CD4-positive, alpha-beta T cell treated with Interleukin-12 subunit alpha and Interleukin-12 subunit beta, for 1 hour (primary cell): Measurements from ENCODE around the gene TMEM179B.
A peak's percentile ranks its signal among the peaks of the same experiment; 100 is the strongest.
"Not testable (repeated sequence)": the region's sequence is repeated elsewhere in the genome, so short reads cannot be mapped to it uniquely, and the experiment has no call there.

ENCODE experiments used
- DNase-seq: peaks from one replicate; pipeline ENCODE4 v3.0.0-alpha.2; 2020

Gene TMEM179B

GRCh38 chr11:62787005-62787759 is at the start of gene TMEM179B:
Gene TMEM179B, plus strand, starts transcription at chr11:62787402. Its CDS starts 30 bp downstream, at chr11:62787432.
- DNase-seq = peak; percentile 98

DNA sequence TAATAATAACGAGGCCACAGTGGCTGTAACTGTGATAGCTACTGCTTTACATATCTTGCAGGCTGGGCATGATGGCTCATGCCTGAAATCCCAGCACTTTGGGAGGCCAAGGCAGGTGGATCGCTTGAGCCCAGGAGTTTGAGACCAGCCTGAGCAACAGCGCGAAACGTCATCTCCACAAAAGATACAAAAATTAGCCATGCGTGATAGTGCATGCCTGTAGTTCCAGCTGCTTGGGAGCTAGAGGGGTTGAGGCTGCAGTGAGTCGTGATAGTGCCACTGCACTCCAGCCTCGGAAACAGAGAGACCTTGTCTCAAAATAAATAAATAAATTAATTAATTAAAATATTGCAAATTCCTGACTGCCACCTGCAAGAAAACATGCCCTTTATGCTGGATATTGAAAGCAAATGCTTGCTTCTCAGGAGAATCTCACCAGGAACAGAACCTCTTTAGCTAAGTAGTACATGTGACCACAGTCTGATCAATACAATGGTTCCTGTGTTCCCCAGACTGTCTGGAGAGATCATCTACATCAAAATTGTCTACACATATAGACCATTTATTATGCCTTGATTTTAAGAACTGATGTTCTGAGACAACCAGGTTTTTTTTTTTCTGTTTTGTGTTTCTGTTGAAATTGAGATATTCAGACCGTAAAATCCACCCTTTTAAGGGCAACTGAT is 39.6 kb upstream of the TMEM179B start:
- DNase-seq = no peak

DNA sequence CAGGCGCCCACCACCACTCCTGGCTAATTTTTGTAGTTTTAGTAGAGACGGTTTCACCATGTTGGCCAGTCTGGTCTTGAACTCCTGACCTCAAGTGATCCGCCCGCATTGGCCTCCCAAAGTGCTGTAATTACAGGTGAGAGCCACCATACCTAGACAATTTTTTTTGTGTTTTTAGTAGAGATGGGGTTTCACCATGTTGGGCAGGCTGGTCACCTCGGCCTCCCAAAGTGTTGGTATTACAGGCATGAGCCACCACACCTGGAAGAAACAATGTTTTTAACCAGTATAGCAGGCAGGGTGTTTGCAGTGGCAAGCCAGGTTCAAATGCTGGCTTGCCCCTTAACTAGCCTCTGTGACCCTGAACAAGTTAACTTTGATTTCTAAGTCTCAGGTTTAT is 37.3 kb upstream of the TMEM179B start:
- DNase-seq = not testable (repeated sequence)

DNA sequence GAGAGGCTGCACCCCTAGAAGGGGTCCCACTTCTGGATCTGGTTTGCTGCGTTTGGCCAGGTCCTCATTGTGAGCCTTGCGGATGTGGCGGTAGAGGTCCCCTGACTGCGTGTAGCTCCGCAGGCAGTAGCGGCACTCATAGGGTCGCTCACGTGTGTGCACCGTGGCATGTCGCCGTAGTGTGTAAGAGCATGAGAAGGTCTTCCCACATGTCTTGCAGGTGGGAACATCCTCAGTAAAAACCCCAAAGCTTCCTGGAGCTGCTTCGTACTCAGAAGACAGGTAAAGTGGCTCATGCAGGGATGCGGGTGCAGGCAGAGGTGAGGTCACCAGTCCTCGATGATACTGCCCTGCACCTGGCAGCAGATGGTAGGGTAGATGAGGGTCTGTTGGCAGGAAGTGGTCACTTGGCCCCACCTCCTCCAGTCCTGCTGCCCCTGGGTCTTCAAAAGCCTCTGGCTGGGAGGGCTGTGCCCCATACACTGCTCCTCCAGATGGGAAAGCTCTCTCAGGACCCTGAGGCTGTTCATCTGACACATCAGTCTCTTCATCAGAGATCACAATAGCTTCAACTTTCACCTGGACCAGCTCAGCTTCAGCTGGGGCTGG is 34.9 kb upstream of the TMEM179B start:
- DNase-seq = no peak

GRCh38 chr11:62752994-62753735 is 34.0 kb upstream of the TMEM179B start:
- no peak for DNase-seq

DNA sequence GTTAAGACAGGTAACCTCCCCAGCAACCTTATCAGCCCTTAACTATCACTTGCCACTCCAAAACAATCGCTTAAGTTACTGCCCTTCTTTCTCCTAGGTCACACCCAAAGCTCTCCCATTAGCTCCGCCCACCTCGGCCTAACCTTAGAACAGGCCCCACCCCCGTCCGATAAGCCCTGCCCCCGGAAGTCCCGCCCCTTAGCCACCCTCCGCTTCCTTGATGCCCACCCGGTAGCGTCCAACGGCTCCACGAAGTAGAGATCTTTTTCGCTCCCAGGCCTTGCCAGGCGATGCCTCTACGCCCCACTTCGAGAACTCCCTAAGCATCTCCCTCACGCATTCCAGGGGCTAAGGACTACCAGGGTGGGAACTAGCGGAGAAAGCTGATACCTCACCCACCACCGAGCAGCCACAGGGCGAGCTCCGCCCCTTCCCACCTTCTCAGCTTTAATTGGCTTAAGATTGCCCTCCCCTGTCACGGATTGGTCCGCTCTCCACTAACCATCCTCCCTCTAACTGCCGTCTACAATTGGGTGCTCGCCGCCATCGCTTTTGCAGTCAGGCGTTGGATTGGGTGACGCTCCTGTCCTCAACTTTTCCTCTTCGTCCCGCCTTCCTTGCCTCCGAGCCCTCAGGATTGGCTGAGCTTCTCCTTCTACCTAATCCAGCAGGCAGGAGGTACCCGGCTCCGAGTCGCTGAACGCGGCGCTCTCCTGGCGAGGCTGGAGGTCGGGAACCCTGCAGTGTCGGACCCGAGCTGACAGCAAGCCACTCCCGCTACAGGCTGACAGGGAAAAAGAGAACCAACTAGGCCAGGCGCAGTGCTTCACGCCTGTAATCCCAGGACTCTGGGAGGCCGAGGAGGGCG is 33.2 kb upstream of the TMEM179B start, which contains the start of gene ZBTB3:
Gene ZBTB3, minus strand, starts transcription at position 425 of the 868 bp plus-strand sequence. CDS start 496 bp downstream, outside the sequence.
- peak; percentile 99 for DNase-seq

- no peak for DNase-seq
Observed at GRCh38 chr11:62755086-62755615, 32.1 kb upstream of the TMEM179B start.

GRCh38 chr11:62757846-62758788 is 29.1 kb upstream of the TMEM179B start:
- no peak for DNase-seq

GRCh38 chr11:62760867-62761227 is 26.4 kb upstream of the TMEM179B start:
- DNase-seq = not testable (repeated sequence)

GRCh38 chr11:62770778-62771143 is 16.4 kb upstream of the TMEM179B start:
- DNase-seq = no peak

DNA sequence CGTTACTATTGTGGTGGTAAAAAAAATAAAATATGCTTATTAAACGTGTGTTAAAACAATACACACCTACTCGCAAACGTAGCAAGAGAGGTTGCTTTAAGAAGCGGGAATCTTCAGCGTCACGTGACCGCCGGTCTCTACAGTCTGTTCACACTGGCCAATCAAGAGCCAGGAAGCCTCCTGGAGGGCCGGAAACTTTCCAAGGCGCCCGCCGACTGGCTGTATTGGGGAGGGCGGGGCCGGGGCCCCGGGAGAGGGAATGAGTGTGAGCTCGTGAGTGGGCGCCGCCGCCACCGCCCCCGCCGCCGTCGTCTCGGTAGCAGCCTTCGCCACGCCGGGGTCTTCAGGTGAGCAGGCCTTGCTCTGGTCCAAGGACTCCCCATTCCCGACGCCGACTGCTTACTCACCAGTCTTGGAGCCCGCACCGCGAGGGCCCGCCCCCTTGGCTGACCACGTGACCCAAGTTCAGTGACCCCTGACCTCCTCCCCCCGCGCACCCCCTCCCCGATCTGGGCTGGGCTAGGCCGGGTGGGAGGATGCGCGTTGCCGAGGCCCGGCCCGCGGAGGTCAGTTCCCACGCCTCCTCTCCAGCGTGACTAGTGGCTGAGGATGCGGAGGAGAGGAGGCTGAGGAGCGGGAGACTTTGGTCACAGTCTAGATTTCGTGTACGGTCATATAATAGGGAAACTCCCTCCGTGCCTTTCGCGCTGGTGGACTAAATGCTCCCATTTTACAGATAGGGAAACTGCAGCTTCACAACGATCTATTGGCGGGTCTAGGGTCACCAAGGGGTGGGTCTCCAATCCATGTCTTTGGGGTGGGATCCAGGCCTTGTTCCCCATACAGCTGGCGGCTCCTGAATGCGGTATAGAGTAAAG is 15.8 kb upstream of the TMEM179B start, which contains the start of gene TAF6L:
Gene TAF6L, plus strand, starts transcription at position 253 of the 878 bp plus-strand sequence. CDS start 4,388 bp downstream, outside the sequence.
- peak; percentile 93 for DNase-seq

- no peak for DNase-seq
Observed at GRCh38 chr11:62774407-62774806, 12.8 kb upstream of the TMEM179B start.

GRCh38 chr11:62775646-62776045 is 11.6 kb upstream of the TMEM179B start:
- no peak for DNase-seq

DNA sequence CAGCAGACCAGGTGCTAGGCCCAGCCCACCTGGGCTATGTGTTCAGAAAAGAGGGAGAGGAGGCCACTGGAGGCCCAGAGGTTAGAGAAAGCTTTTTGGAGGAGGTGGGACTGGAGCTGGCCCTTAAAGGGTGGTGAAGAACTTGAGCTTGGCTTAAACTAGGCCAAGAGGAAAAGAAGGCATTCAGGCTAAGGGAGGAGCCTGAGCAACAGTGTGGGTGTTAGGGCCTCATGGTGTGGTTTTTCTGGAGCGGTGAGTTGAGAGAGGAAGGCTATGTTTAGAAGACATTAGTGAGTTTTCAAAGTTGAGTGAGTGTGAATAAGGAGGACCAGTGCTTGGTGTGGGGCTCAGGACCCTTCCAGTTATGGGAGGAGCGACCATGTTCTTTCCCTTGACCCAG is 9.8 kb upstream of the TMEM179B start:
- DNase-seq = no peak

- no peak for DNase-seq
Observed at GRCh38 chr11:62778441-62778840, 8.8 kb upstream of the TMEM179B start.

DNA sequence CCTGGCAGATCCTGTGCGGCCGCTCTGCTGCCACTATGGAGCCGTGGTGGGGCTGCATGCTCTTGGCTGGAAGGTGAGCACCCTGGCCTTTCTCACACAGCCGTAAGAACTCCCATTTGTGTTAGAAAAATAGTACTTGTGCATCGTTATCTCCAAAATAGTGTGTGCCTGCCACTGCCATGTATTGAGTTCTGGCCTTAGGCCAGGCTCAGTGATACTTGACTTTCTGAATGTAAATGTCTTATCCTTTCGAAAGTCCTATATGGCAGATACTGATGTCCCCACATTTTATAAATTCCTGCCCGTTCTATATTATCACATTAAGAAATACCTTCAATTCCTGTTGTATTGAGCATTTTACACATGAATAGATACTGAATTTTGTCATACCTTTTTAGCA is 4.4 kb upstream of the TMEM179B start:
- DNase-seq = no peak

- peak; percentile 89 for DNase-seq
Observed at GRCh38 chr11:62786318-62787004, 741 bp upstream of the TMEM179B start.

- DNase-seq = no peak
Observed at GRCh38 chr11:62788991-62789390, 1.8 kb downstream of the TMEM179B start.

DNA sequence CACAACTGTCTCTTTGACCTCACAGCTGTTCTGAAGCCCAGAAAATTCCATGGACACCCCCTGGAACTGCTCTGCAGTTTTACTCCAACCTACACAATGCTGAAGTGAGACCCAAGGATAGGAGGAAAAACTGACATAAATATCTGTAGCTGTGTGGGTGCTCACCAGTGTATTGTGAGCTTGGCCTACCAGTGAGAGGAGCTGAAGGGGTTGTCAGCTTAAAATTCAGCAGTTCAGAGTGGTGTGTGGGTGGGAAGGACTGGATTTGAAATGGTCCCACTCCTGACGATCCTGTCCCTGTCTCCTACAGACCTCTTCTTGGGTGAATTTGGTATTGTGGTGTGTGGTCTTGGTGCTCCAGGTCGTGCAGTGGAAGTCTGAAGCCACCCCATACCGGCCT is 2.4 kb downstream of the TMEM179B start:
- DNase-seq = no peak
